GM12873 (cell line): ENCODE data around the gene HOMER2.

Source experiments
- TF ChIP-seq, protein P1 (sequence below): IDR thresholded peaks from 2 replicates; pipeline ENCODE4 v1.5.1; 2012; ENCODE audit warnings: low read depth, mild to moderate bottlenecking, moderate library complexity, low read length, control low read depth; ENCODE audit not compliant: insufficient read depth; ENCODE audit errors: missing control alignments

The HOMER2 gene

GRCh38 chr15:82922737-82923136, 29.8 kb downstream of the HOMER2 start:
- TF ChIP-seq, protein P1, sequence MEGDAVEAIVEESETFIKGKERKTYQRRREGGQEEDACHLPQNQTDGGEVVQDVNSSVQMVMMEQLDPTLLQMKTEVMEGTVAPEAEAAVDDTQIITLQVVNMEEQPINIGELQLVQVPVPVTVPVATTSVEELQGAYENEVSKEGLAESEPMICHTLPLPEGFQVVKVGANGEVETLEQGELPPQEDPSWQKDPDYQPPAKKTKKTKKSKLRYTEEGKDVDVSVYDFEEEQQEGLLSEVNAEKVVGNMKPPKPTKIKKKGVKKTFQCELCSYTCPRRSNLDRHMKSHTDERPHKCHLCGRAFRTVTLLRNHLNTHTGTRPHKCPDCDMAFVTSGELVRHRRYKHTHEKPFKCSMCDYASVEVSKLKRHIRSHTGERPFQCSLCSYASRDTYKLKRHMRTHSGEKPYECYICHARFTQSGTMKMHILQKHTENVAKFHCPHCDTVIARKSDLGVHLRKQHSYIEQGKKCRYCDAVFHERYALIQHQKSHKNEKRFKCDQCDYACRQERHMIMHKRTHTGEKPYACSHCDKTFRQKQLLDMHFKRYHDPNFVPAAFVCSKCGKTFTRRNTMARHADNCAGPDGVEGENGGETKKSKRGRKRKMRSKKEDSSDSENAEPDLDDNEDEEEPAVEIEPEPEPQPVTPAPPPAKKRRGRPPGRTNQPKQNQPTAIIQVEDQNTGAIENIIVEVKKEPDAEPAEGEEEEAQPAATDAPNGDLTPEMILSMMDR = no peak

- TF ChIP-seq, protein P1 = no peak
These were observed 30.6 kb downstream of the HOMER2 start for GRCh38 chr15:82921939-82922338.

GRCh38 chr15:82921242-82921641, 31.3 kb downstream of the HOMER2 start:
- TF ChIP-seq, protein P1 = no peak

GRCh38 chr15:82919231-82919886, 33.2 kb downstream of the HOMER2 start:
- TF ChIP-seq, protein P1 = no peak

GRCh38 chr15:82918607-82919230, 33.8 kb downstream of the HOMER2 start:
- TF ChIP-seq, protein P1 = no peak

- TF ChIP-seq, protein P1 = no peak
These were observed 34.4 kb downstream of the HOMER2 start for GRCh38 chr15:82918162-82918561.

GRCh38 chr15:82917249-82917648, 35.3 kb downstream of the HOMER2 start:
- TF ChIP-seq, protein P1 = no peak
